Measurements from ENCODE around the gene VENTX. TPM values are rescaled to one million over a fixed set of nuclear protein-coding genes. Genes with fewer than 3 reads are reported as not detected.

Gene VENTX
- total RNA-seq, 4 donors from 2014 or later = 0.13 to 0.95 (median 0.82) TPM; not detected in 1

DNA sequence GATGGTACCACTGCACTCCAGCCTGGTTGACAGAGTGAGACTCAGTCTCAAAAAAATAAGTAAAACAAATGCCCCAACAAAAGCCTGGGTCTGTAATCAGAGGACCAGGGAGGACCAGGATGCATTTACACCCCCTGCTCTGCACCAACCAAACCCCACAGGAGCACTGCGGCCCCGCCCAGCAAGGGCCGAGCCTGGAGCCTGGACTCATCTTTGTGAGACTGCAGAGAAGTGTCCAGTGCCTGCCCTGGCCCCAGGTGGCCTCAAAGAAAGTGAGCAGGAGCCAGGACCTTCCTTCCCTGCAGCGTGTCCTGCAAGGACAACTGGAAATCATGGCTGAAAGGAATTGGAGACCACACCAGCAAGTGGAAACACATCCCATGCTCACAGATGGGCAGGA is 46.0 kb upstream of the VENTX start:
- no peak for TF ChIP-seq POLR2A (IDR thresholded peaks at IDR 0.05)
- TF ChIP-seq, protein P1, sequence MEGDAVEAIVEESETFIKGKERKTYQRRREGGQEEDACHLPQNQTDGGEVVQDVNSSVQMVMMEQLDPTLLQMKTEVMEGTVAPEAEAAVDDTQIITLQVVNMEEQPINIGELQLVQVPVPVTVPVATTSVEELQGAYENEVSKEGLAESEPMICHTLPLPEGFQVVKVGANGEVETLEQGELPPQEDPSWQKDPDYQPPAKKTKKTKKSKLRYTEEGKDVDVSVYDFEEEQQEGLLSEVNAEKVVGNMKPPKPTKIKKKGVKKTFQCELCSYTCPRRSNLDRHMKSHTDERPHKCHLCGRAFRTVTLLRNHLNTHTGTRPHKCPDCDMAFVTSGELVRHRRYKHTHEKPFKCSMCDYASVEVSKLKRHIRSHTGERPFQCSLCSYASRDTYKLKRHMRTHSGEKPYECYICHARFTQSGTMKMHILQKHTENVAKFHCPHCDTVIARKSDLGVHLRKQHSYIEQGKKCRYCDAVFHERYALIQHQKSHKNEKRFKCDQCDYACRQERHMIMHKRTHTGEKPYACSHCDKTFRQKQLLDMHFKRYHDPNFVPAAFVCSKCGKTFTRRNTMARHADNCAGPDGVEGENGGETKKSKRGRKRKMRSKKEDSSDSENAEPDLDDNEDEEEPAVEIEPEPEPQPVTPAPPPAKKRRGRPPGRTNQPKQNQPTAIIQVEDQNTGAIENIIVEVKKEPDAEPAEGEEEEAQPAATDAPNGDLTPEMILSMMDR (IDR thresholded peaks at IDR 0.05) = no peak
- Histone ChIP-seq H3K27ac (no peak overlapping the region), H3K9me3 (no peaks in the 10 kb centered on the region), H3K4me1 (no peaks in the 10 kb centered on the region), H3K4me3 (no peak overlapping the region), H3K36me3 (no peaks in the 10 kb centered on the region), H3K27me3 (peaks cover 0 to 51% (median 0%) of the 10 kb centered on the region in 4 donors)
- intact Hi-C loops (cut with DNase I) = no loop called here
- no peak for DNase-seq
- WGBS, 2 donors = 83% methylated on average over 1 of the region's 4 CpGs; no CpG with 5 or more reads in 1 of the 2 donors

- no peak for DNase-seq
- intact Hi-C loops (cut with DNase I) = no loop called here
Observed at GRCh38 chr10:133194151-133194550, 43.5 kb upstream of the VENTX start.

DNA sequence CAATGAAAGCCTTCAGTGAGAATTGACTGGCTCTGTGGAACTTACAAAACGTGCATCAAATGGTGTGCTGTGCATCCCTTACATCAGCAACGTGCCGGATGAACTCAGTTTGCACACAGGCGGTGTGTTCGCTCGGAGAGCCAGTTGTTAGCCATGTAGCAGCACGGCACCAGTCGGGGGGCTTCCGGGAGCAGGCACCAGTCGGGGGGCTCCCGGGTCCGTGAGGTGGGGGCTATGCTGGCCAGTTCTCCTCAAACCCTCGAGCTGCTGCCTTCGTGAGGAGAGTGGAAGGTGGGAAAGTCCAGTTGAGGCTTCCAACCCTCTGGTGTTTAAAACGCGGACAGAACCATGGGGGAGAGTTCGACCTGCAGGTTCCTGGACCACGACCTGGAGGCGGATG is 42.6 kb upstream of the VENTX start:
- H3K27me3 ChIP-seq = peaks cover 0 to 56% (median 0%) of the 10 kb centered on the region in 4 donors
- no peak overlapping the region for H3K27ac ChIP-seq
- H3K9me3 ChIP-seq = no peaks in the 10 kb centered on the region
- DNase-seq = no peak
- H3K36me3 ChIP-seq = no peaks in the 10 kb centered on the region
- intact Hi-C loops (cut with DNase I) = no loop called here
- no peak overlapping the region for H3K4me3 ChIP-seq
- no peaks in the 10 kb centered on the region for H3K4me1 ChIP-seq
- TF ChIP-seq POLR2A (IDR thresholded peaks at IDR 0.05) = no peak
- TF ChIP-seq, protein P1 (IDR thresholded peaks at IDR 0.05) = no peak
- WGBS, 2 donors = 71 to 79% methylated on average over 11 to 13 of the region's 19 CpGs

More at GRCh38 chr10:133194151-133194550, 43.5 kb upstream of the VENTX start:
- Histone ChIP-seq H3K27ac (no peak overlapping the region), H3K27me3 (peaks cover 0 to 53% (median 0%) of the 10 kb centered on the region in 4 donors), H3K9me3 (no peaks in the 10 kb centered on the region), H3K4me1 (no peaks in the 10 kb centered on the region), H3K36me3 (no peaks in the 10 kb centered on the region), H3K4me3 (no peak overlapping the region)
- TF ChIP-seq, protein P1 (IDR thresholded peaks at IDR 0.05) = no peak
- TF ChIP-seq POLR2A (IDR thresholded peaks at IDR 0.05) = no peak
- WGBS, 2 donors = 79 to 81% methylated on average over 4 of the region's 4 CpGs

DNA sequence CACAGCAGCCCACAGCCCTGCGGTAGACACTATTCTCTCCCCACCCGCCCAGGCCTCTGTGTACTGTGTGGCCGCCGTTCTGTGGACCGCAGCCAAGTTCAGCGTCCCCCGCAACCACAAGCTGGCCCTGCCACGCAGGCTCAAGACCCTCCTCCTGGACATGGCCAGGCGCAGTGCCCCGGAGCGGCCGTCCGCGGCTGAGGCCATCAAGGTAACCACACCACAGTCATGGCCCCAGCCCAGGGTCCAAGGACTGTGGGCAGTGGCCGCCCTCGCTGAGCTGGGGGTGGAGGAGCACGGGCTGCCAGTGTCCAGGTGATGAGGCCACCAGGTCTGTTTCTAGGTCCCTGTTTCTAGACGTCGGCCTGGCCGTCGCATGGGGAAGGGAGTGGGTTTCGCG is 42.0 kb upstream of the VENTX start:
- no peak for DNase-seq
- Histone ChIP-seq H3K9me3 (no peaks in the 10 kb centered on the region), H3K4me1 (no peaks in the 10 kb centered on the region), H3K27me3 (peaks cover 0 to 58% (median 0%) of the 10 kb centered on the region in 4 donors), H3K27ac (no peak overlapping the region), H3K4me3 (no peak overlapping the region), H3K36me3 (no peaks in the 10 kb centered on the region)
- 96 to 98% methylated on average over 8 to 9 of the region's 23 CpGs for WGBS, 2 donors
- intact Hi-C loops (cut with DNase I) = no loop called here
- no peak for TF ChIP-seq POLR2A (IDR thresholded peaks at IDR 0.05)
- TF ChIP-seq, protein P1 (IDR thresholded peaks at IDR 0.05) = no peak

- Histone ChIP-seq H3K4me1 (no peaks in the 10 kb centered on the region), H3K9me3 (no peaks in the 10 kb centered on the region), H3K27me3 (peaks cover 0 to 60% (median 0%) of the 10 kb centered on the region in 4 donors), H3K27ac (no peak overlapping the region), H3K4me3 (no peak overlapping the region), H3K36me3 (no peaks in the 10 kb centered on the region)
- intact Hi-C loops (cut with DNase I) = no loop called here
- WGBS, 2 donors = 76% methylated on average over 9 of the region's 24 CpGs; no CpG with 5 or more reads in 1 of the 2 donors
- TF ChIP-seq, protein P1 (IDR thresholded peaks at IDR 0.05) = no peak
- TF ChIP-seq POLR2A (IDR thresholded peaks at IDR 0.05) = no peak
- no peak for DNase-seq
Observed at GRCh38 chr10:133196221-133196915, 41.3 kb upstream of the VENTX start.
